GM18519 (cell line): Measurements from ENCODE around the gene BACH2.
"Not testable (repeated sequence)": the region's sequence is repeated elsewhere in the genome, so short reads cannot be mapped to it uniquely, and the experiment has no call there.

Experiments
- ATAC-seq: cut with Tn5 transposase; IDR thresholded peaks from one replicate; pipeline ENCODE4 v1.9.1; 2021; ENCODE audit warnings: mild to moderate bottlenecking, moderate library complexity; ENCODE audit not compliant: unreplicated experiment, low FRiP score

The BACH2 gene

GRCh38 chr6:89984926-89985750 lies 311.5 kb downstream of the BACH2 start:
- ATAC-seq: no peak

- no peak for ATAC-seq
Observed at GRCh38 chr6:89980353-89980752, 316.3 kb downstream of the BACH2 start.

GRCh38 chr6:89979481-89980119 lies 317.0 kb downstream of the BACH2 start:
- no peak for ATAC-seq

DNA sequence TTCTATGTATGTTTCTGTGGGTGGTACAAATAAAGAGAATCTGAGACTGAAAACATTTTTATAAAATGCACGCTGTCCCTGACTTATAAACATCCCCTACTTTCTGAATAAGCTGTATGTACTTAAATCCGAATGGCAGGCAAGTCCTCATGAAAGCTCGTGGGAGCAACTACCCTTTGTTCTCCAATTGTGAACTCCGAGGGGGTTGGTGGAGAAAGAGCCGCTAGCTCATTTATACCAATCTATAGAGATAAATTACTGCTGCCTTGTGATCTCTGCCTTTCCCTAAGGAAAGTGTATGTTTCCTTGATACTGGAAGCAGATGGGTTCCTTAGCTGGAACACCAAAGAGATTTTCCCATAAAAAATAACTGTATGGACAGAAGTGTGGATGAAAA lies 317.9 kb downstream of the BACH2 start:
- ATAC-seq: no peak

GRCh38 chr6:89977808-89978748 lies 318.6 kb downstream of the BACH2 start:
- no peak for ATAC-seq

DNA sequence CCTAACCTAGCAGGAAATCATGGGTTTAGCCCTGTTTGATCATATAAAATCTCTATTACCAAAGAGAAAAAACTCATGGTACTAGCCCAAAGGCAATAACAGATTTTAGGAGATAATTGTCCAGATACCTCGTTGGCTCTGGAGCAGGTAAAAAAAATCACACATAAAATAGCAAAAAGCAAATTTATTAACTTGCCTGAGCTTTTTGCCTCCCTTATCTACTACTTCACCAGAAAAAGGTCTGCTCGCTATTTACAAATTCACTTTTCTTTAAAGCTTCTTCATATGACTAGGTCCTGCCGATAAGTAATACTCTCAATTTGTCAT lies 320.0 kb downstream of the BACH2 start:
- ATAC-seq: no peak

- ATAC-seq: no peak
Observed at GRCh38 chr6:89975991-89976693, 320.5 kb downstream of the BACH2 start.

DNA sequence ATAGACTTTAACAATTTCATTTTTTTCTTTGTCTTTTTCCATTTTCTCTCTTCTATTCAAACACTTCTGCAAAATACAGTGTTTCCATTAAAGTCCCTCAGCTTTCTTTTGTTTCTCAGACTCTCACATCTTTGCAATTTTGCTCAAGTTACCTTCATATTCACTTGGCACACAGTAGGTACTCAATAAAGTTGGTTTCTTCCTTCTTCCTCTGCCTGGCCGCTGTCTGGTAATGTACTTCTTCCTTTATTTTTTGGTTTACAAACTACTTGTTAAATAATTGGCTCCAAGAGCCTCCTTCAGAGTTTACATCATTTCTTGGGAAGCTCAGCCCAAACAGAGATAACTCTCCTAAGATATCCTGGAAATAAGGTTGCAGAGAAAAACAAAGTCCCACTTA lies 321.3 kb downstream of the BACH2 start:
- ATAC-seq: no peak

DNA sequence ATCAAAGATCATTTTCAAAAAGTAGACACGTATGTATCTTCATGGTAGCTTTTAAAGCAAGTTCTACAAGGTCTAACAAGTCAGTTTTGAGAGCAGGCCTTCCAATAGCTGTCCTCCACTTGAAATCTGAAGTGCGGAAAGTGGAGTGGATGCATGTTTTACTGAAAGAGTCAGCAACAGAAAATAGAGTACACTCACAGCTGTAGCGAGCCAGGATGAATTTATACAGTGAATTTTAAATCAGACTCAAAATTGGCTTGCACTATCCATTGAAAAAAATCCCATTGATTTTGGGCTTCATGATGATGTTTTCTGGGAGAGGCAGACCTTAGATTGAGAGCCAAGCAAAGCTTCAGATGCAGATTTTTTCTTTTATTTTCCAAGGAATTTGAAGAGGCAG lies 321.8 kb downstream of the BACH2 start:
- ATAC-seq: no peak

DNA sequence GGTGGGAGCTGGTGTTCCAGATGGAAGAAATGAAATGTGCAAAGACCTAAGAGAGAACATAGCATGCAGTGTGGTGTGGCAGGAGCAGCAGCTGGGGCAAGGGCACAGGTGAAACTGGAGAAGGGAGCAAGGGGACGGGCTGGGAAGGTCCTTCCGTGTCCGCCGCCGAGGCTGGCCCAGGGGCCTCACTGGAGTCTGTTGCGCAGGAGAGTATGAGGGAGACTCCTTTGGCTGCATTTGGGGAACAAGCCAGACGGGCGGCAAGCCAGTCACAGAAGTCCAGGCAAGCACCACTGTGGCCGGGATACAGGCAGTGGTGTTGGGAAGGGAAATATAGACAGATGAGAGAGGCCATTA lies 324.6 kb downstream of the BACH2 start:
- no peak for ATAC-seq

- not testable (repeated sequence) for ATAC-seq
Observed at GRCh38 chr6:89971338-89972024, 325.2 kb downstream of the BACH2 start.

DNA sequence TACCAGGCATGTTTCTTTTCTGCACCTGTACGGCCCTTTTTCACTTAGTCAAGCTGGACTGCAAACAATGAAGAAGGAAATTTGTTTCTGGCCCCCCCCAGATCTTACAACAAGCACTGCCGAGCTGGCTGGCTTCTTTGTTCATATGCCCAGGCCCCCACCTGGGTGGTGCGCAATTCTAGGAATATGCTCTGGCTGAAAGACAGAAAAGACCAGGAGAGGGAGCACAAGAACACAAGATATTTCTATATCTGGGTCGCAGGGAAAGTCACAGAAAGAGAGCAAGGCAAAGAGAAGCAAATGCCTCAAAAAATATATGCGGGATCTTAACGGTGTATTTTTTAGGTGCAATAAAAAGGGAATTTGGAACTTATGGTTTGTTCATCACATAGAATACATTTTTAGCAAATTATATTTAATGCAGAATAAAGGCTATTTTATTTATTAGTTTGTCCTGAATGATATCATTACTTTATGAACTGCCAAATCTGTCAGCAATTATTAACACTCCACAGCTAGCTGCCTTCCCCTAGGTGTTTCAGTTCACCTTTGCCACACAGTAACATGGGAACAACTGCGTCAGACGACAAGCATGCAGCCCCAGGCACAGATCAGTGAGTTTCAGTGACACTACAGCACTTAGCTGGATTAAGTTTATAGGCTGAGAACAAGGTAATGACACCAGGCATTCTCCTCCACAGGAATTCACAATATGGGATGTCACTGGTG lies 325.9 kb downstream of the BACH2 start:
- no peak for ATAC-seq

DNA sequence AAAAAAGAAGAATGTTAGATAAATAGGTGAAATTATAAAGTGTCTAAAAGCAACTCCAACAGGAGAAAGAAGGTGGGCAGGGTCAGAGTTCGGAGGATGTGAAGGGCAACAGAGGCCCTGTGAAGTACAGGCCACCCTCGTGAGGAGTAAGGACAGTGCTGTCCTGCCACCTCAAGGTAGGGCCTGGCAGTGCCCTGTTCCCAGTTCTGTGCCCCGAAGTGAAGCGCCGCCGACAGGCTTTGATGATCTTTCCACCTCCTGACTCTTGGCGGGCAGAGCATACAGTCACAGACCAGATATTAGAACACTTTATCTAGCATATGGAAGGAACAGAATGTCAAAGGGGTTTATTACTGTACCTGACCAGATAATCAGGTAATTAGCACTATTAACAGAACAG lies 326.6 kb downstream of the BACH2 start:
- ATAC-seq: no peak

- no peak for ATAC-seq
Observed at GRCh38 chr6:89966913-89967312, 329.7 kb downstream of the BACH2 start.

DNA sequence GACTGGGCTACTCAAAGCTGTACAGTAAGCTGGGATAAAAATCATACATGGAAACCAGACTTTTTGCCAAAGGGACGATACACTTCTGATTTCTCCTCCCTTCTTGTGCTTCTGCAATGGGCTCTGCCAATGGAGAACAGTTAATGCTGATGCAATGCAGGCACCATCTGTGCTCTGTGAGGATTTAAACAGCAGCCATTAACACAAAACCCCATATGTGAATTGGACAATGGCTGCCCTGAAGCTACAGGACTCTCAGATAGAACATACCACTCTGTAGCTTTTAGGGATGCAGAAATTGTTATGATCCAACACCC lies 330.5 kb downstream of the BACH2 start:
- no peak for ATAC-seq

- ATAC-seq: no peak
Observed at GRCh38 chr6:89965441-89966227, 331.0 kb downstream of the BACH2 start.

GRCh38 chr6:89963391-89963790 lies 333.3 kb downstream of the BACH2 start:
- ATAC-seq: no peak

- ATAC-seq: no peak
Observed at GRCh38 chr6:89961481-89961880, 335.2 kb downstream of the BACH2 start.

DNA sequence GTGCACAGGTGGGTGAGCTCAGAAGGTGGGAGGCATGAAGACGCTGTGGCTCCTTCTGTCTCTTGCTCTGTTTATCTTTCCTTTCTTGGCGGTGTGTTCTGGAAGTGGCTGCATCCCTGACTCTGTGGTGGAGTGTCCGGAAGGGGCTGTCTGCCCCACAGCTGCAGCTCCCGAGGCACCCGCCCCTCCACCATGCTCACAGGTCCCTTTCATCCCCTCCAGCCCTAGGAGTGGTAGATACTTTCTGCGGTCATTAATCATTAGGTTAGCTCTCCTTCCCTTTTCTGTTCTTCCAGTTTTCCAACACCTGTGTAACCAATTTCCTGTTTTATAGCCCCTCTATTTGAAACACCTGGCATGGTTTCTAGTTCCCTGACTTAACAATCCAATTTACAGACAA lies 336.8 kb downstream of the BACH2 start:
- no peak for ATAC-seq
